CD8-positive, alpha-beta memory T cell (primary cell): ENCODE measurements around the gene DCDC1. TPM values are rescaled to one million over a fixed set of nuclear protein-coding genes. Genes with fewer than 3 reads are reported as not detected.

Source experiments
- CTCF ChIA-PET: fragments of 350-600 bp; sonication (Branson Sonifier 250); formaldehyde crosslinking; loops from one replicate; lab custom pipeline; 2021; ENCODE audit warnings: antibody characterized with exemption; lab: Charles Lee
- POLR2A ChIA-PET: fragments of 350-600 bp; sonication (Branson Sonifier 250); formaldehyde crosslinking; loops from one replicate; lab custom pipeline; 2021; ENCODE audit warnings: antibody characterized with exemption; lab: Charles Lee
- DNase-seq, 5 donors: peaks; one replicate each; pipeline versions ENCODE4 v3.0.0 to v3.0.0-alpha.2; 2020 to 2022; ENCODE audit warnings: mixed read lengths in 1 of 5
- H3K27ac ChIP-seq: one replicate; pipeline ENCODE4 v1.7.0; 2013; ENCODE audit warnings: low read depth, mild to moderate bottlenecking, low read length, moderate library complexity
- H3K27me3 ChIP-seq: 2 replicates; pipeline ENCODE4 v1.7.0; 2013; ENCODE audit warnings: low read length, mild to moderate bottlenecking; ENCODE audit not compliant: insufficient read depth, poor library complexity, severe bottlenecking
- H3K36me3 ChIP-seq: 2 replicates; pipeline ENCODE4 v1.7.0; 2013; ENCODE audit warnings: mild to moderate bottlenecking, low read length, moderate library complexity; ENCODE audit not compliant: insufficient read depth
- H3K4me1 ChIP-seq: 2 replicates; pipeline ENCODE4 v1.7.0; 2013; ENCODE audit warnings: mild to moderate bottlenecking, low read length, moderate library complexity; ENCODE audit not compliant: insufficient read depth
- H3K4me3 ChIP-seq: 2 replicates; pipeline ENCODE4 v1.7.0; 2013; ENCODE audit warnings: mild to moderate bottlenecking, low read length
- H3K9me3 ChIP-seq: 2 replicates; pipeline ENCODE4 v1.7.0; 2013; ENCODE audit warnings: mild to moderate bottlenecking, low read length
- H3K27ac Mint-ChIP-seq, 8 donors: one replicate each; pipeline ENCODE4 v1.8.0; 2020 to 2021; ENCODE audit warnings: mixed read lengths in 8 of 8, mild to moderate bottlenecking in 6 of 8, inconsistent platforms in 3 of 8, moderate library complexity in 3 of 8
- H3K27me3 Mint-ChIP-seq, 2 donors: one replicate each; pipeline ENCODE4 v1.8.0; 2020 to 2021; ENCODE audit warnings: mixed read lengths in 2 of 2, mild to moderate bottlenecking in 1 of 2, moderate library complexity in 1 of 2
- H3K36me3 Mint-ChIP-seq, 3 donors: one replicate each; pipeline ENCODE4 v1.8.0; 2020 to 2021; ENCODE audit warnings: mixed read lengths in 3 of 3, inconsistent platforms in 1 of 3, mild to moderate bottlenecking in 1 of 3
- H3K4me1 Mint-ChIP-seq, 3 donors: one replicate each; pipeline ENCODE4 v1.8.0; 2020 to 2021; ENCODE audit warnings: mixed read lengths in 3 of 3, inconsistent platforms in 1 of 3, mild to moderate bottlenecking in 1 of 3
- H3K4me3 Mint-ChIP-seq, 7 donors: one replicate each; pipeline ENCODE4 v1.8.0; 2020 to 2021; ENCODE audit warnings: mixed read lengths in 7 of 7, mild to moderate bottlenecking in 6 of 7, moderate library complexity in 4 of 7, inconsistent platforms in 2 of 7
- H3K9me3 Mint-ChIP-seq, 5 donors: one replicate each; pipeline ENCODE4 v1.8.0; 2020 to 2022; ENCODE audit warnings: mixed read lengths in 5 of 5, mild to moderate bottlenecking in 3 of 5, moderate library complexity in 2 of 5, inconsistent platforms in 1 of 5
- polyA plus RNA-seq: library from polyadenylated mRNA; unstranded; fragments of 300-500 nt; fragmentation: Illumina TruSeq; gene quantifications from one replicate; pipeline ENCODE4 v1.2.3, GENCODE V29; 2021
- total RNA-seq, 2 experiments: library from RNA; stranded (reverse); gene quantifications; one replicate each; pipeline ENCODE4 v1.2.3, GENCODE V29; 2021

DCDC1 gene
- total and polyA plus RNA-seq, 3 experiments from 2014 or later: 0.07 to 0.15 TPM; not detected in 1

DNA sequence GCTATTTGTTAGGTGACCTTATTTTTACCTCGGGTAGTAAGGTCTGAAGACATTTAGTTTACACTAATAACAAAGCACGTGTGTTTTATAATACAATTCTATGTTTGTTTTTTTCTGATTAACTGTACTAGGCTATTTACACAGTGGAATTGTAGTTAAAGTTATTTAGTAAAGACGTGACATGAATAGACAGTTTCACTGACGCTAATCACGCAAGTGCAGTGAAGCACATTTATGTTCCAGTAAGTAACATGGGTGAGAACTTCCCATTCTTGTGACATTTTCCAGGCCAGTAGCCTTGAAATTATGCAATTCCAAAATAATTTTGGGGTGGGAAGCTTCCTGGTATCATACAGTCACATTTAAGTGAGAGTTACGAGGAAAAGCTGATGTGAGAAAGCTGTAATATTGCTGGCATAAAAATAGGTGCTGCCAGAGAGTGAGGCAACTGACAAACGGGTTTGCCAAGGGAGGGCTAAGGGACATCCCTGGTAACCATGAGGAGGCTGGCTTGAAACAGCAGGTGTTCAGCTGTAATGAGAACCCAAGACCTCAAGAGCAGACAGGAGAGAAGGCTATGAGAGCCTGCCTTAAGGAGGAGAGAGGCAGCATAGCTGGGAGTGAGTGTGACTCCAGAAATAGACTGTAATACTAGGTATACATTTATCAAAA, 378.8 kb downstream of the DCDC1 start:
- no peaks in the 10 kb centered on the region for H3K9me3 ChIP-seq
- H3K36me3 ChIP-seq: no peaks in the 10 kb centered on the region
- no peaks in the 10 kb centered on the region for H3K27me3 Mint-ChIP-seq
- no peaks in the 10 kb centered on the region for H3K4me1 ChIP-seq
- no peak overlapping the region for H3K4me3 Mint-ChIP-seq
- H3K27me3 ChIP-seq: no peaks in the 10 kb centered on the region
- H3K27ac ChIP-seq: no peak overlapping the region
- H3K4me1 Mint-ChIP-seq: no peaks in the 10 kb centered on the region
- DNase-seq: no peak
- H3K27ac Mint-ChIP-seq: no peak overlapping the region
- peaks cover 0 to 10% (median 3%) of the 10 kb centered on the region in 5 donors for H3K9me3 Mint-ChIP-seq
- ChIA-PET CTCF (no interaction called here), POLR2A (no interaction called here)
- H3K36me3 Mint-ChIP-seq: no peaks in the 10 kb centered on the region
- no peak overlapping the region for H3K4me3 ChIP-seq

DNA sequence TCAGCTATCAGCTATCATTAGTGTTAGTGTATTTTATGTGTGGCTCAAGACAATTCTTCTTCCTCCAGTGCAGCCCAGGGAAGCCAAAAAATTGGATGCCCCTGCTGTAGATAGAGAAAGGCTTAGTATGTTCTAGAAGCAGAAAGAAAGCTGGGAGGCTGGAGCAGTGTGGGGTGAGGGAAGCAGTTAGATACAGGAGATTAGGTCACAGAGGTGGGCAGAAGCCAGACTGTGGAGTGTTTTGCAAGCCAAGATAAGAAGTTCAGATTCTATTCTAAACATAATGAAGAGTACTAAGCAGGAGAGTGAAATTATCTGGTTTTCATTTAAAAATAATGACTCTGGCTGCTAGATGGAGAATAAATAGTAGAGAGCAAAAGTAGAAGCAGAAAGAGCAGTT, 381.7 kb downstream of the DCDC1 start:
- no peak for DNase-seq
- no peak overlapping the region for H3K4me3 Mint-ChIP-seq
- peaks cover 0 to 3% (median 3%) of the 10 kb centered on the region in 5 donors for H3K9me3 Mint-ChIP-seq
- H3K27ac Mint-ChIP-seq: no peak overlapping the region
- H3K27me3 Mint-ChIP-seq: no peaks in the 10 kb centered on the region
- no peaks in the 10 kb centered on the region for H3K9me3 ChIP-seq
- CTCF ChIA-PET: no interaction called here
- H3K36me3 Mint-ChIP-seq: no peaks in the 10 kb centered on the region
- H3K4me3 ChIP-seq: no peak overlapping the region
- POLR2A ChIA-PET: no interaction called here
- H3K27ac ChIP-seq: no peak overlapping the region
- H3K27me3 ChIP-seq: no peaks in the 10 kb centered on the region
- H3K4me1 Mint-ChIP-seq: no peaks in the 10 kb centered on the region
- no peaks in the 10 kb centered on the region for H3K4me1 ChIP-seq
- no peaks in the 10 kb centered on the region for H3K36me3 ChIP-seq

DNA sequence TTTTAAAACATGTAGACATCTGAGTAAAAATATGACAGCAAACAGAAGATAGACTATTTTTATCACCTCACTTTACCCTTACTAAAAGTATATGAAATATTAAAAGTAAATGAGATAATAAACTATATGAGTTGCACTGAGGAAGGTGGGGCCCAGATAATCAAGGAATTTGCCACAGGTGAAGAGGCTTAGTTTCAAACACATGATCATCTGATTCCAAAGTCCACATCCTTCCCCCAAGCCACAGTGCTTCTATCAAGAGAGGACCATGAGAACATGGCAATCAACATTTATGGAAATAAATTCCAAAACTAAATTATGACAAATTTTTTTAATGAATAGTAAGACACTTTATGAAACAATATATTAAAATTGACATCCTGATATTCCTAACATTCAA, 384.0 kb downstream of the DCDC1 start:
- Histone ChIP-seq H3K9me3 (no peaks in the 10 kb centered on the region), H3K27ac (no peak overlapping the region), H3K4me3 (no peak overlapping the region), H3K27me3 (no peaks in the 10 kb centered on the region), H3K4me1 (no peaks in the 10 kb centered on the region), H3K36me3 (no peaks in the 10 kb centered on the region)
- Mint-ChIP-seq H3K4me1 (no peaks in the 10 kb centered on the region), H3K36me3 (no peaks in the 10 kb centered on the region), H3K27ac (no peak overlapping the region), H3K4me3 (no peak overlapping the region), H3K9me3 (peaks cover 0 to 3% (median 2%) of the 10 kb centered on the region in 5 donors), H3K27me3 (no peaks in the 10 kb centered on the region)
- ChIA-PET CTCF (no interaction called here), POLR2A (no interaction called here)
- DNase-seq: no peak

DNA sequence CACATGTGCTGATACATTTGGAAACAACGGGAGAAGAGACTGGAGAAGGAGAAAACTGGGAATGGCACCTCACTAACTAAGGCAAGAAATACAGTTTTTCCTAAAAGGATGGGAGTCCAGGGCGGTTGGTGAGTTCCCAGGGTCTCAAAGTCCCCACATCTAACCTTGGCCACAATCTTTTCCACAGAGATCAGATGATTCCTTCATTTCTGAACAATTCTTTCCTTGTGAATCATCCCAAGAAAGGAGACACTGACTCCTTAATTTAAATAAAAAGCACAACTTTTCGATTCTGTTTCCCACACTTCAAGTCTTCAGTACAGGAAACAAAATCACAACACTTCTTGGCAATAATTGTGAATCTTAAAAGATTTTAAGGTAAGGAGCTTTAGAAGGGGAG, 384.7 kb downstream of the DCDC1 start:
- Histone ChIP-seq H3K27me3 (no peaks in the 10 kb centered on the region), H3K9me3 (no peaks in the 10 kb centered on the region), H3K36me3 (no peaks in the 10 kb centered on the region), H3K4me3 (no peak overlapping the region), H3K4me1 (no peaks in the 10 kb centered on the region), H3K27ac (no peak overlapping the region)
- POLR2A ChIA-PET: no interaction called here
- DNase-seq: no peak
- CTCF ChIA-PET: no interaction called here
- no peaks in the 10 kb centered on the region for H3K4me1 Mint-ChIP-seq
- no peak overlapping the region for H3K4me3 Mint-ChIP-seq
- H3K9me3 Mint-ChIP-seq: peaks cover 0 to 5% (median 2%) of the 10 kb centered on the region in 5 donors
- no peak overlapping the region for H3K27ac Mint-ChIP-seq
- no peaks in the 10 kb centered on the region for H3K27me3 Mint-ChIP-seq
- H3K36me3 Mint-ChIP-seq: no peaks in the 10 kb centered on the region

DNA sequence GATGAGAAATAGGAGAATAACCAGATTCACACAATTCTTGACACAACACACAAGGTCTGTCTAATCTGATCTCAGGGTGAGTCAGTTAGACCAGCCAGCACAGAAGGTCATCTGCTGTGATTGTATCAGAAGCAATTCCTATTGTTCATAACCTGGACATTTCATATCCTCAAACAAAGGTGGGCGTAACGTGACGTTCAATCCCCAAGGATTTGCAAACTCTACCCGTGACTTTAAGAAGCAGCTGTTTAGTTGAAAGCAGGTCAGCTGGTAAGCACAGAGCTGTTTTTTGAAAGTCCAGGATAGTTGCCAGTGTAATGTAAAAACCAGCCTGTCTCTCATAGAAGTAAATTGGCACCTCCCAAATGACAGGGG, 385.1 kb downstream of the DCDC1 start:
- H3K4me3 ChIP-seq: no peak overlapping the region
- H3K9me3 ChIP-seq: no peaks in the 10 kb centered on the region
- Mint-ChIP-seq H3K4me3 (no peak overlapping the region), H3K27ac (no peak overlapping the region), H3K9me3 (peaks cover 0 to 5% (median 0%) of the 10 kb centered on the region in 5 donors), H3K36me3 (no peaks in the 10 kb centered on the region), H3K4me1 (no peaks in the 10 kb centered on the region), H3K27me3 (no peaks in the 10 kb centered on the region)
- H3K27me3 ChIP-seq: no peaks in the 10 kb centered on the region
- ChIA-PET CTCF (no interaction called here), POLR2A (no interaction called here)
- no peaks in the 10 kb centered on the region for H3K36me3 ChIP-seq
- no peaks in the 10 kb centered on the region for H3K4me1 ChIP-seq
- H3K27ac ChIP-seq: no peak overlapping the region
- no peak for DNase-seq

DNA sequence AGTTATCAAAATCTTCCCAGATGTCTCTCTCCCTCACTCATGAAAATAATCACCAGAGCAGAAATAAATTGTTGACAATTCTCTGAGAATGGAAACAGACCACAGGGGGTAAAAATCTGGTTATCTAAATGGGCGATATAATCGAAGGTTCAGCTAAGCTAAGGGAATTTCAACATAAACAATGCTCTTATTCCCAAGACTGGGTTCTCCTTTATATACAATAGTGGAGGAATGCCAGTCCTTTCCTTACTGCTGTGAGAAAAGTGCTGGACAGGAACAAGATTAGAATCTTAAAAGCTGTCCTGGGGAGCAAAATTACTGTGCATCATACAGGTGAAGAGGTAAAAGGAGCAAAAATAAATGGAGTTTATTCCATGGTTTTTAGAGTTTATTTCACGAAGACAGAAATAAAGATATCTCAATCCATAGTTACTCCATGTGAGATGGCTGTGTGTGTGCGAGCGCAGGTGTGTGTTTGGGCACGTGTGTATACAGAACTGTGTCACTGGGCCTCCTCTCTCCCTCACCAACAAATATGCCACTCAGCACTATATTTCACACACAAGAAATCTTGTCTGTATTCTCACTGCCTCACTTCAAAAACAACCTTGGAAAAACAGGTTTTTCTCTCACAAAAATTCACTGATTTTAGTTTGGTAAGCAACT, 385.6 kb downstream of the DCDC1 start:
- H3K9me3 ChIP-seq: no peaks in the 10 kb centered on the region
- Mint-ChIP-seq H3K4me1 (no peaks in the 10 kb centered on the region), H3K36me3 (no peaks in the 10 kb centered on the region), H3K4me3 (no peak overlapping the region), H3K27me3 (no peaks in the 10 kb centered on the region), H3K9me3 (peaks cover 0 to 5% (median 2%) of the 10 kb centered on the region in 5 donors), H3K27ac (no peak overlapping the region)
- no peak for DNase-seq
- H3K4me3 ChIP-seq: no peak overlapping the region
- H3K36me3 ChIP-seq: no peaks in the 10 kb centered on the region
- ChIA-PET CTCF (no interaction called here), POLR2A (no interaction called here)
- no peaks in the 10 kb centered on the region for H3K27me3 ChIP-seq
- no peak overlapping the region for H3K27ac ChIP-seq
- H3K4me1 ChIP-seq: no peaks in the 10 kb centered on the region

DNA sequence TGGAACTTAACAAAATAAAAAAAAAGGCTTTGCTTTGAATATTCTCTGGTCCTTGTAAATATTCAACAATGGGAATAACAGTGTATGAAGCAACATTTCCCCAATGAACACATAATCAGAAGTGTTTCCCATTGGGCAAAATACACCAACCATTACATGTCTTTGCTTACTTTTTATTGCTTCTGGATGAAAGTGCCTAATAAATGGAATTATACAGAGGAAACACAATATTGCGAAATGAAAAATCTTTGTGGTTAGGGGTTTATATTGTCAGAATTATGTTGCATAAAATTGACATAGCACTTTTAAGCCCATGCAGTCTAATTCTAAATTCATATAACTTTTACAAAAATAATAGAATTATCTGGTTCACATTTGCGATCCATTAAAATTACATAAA, 386.4 kb downstream of the DCDC1 start:
- Histone ChIP-seq H3K4me1 (no peaks in the 10 kb centered on the region), H3K9me3 (no peaks in the 10 kb centered on the region), H3K27ac (no peak overlapping the region), H3K36me3 (no peaks in the 10 kb centered on the region), H3K27me3 (no peaks in the 10 kb centered on the region), H3K4me3 (no peak overlapping the region)
- POLR2A ChIA-PET: no interaction called here
- Mint-ChIP-seq H3K4me3 (no peak overlapping the region), H3K4me1 (no peaks in the 10 kb centered on the region), H3K9me3 (peaks cover 0 to 5% (median 3%) of the 10 kb centered on the region in 5 donors), H3K27me3 (no peaks in the 10 kb centered on the region), H3K36me3 (no peaks in the 10 kb centered on the region), H3K27ac (no peak overlapping the region)
- DNase-seq: no peak
- CTCF ChIA-PET: no interaction called here

DNA sequence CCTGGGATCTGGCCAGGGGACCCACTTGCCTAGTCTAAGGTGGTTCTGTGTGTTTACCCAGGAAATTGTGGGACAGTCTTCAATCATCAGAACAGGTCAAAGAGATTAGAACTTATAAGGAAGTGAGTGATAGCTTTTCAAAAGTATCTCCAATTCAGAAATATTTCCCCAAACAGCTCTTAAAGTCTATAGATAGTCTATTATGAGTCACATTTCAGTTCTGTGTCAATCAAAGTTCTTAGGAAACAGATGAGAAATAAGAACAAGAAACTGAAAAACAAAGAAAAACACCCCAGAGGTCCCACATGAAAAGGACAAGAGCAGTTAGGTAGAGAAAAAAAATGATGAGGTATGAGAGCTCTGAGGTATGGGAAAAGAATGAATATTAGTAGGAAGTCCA, 402.0 kb downstream of the DCDC1 start:
- ChIA-PET POLR2A (no interaction called here), CTCF (no interaction called here)
- Histone ChIP-seq H3K4me1 (no peaks in the 10 kb centered on the region), H3K9me3 (peaks cover 5% of the 10 kb centered on the region), H3K4me3 (no peak overlapping the region), H3K27ac (no peak overlapping the region), H3K36me3 (no peaks in the 10 kb centered on the region), H3K27me3 (no peaks in the 10 kb centered on the region)
- H3K36me3 Mint-ChIP-seq: no peaks in the 10 kb centered on the region
- H3K4me1 Mint-ChIP-seq: no peaks in the 10 kb centered on the region
- no peaks in the 10 kb centered on the region for H3K27me3 Mint-ChIP-seq
- peaks cover 2 to 18% (median 10%) of the 10 kb centered on the region in 5 donors for H3K9me3 Mint-ChIP-seq
- no peak overlapping the region for H3K27ac Mint-ChIP-seq
- no peak overlapping the region for H3K4me3 Mint-ChIP-seq
- DNase-seq: no peak
